Measurements from ENCODE around the gene TIGD1.

- no peak for TF ChIP-seq GATA2 (IDR thresholded peaks at IDR 0.05; ENCODE audit: low read depth, low read length)
- no peak for TF ChIP-seq GATA3 (IDR thresholded peaks at IDR 0.05; ENCODE audit: low read depth, low read length)
Measured at GRCh38 chr2:232516551-232516950, 33.8 kb downstream of the TIGD1 start.
